ENCODE data around the gene HRAS. TPM values are rescaled to one million over a fixed set of nuclear protein-coding genes. Genes with fewer than 3 reads are reported as not detected.

Gene HRAS
- total RNA-seq, 1 donor from 2014 or later = 62.5 TPM

DNA sequence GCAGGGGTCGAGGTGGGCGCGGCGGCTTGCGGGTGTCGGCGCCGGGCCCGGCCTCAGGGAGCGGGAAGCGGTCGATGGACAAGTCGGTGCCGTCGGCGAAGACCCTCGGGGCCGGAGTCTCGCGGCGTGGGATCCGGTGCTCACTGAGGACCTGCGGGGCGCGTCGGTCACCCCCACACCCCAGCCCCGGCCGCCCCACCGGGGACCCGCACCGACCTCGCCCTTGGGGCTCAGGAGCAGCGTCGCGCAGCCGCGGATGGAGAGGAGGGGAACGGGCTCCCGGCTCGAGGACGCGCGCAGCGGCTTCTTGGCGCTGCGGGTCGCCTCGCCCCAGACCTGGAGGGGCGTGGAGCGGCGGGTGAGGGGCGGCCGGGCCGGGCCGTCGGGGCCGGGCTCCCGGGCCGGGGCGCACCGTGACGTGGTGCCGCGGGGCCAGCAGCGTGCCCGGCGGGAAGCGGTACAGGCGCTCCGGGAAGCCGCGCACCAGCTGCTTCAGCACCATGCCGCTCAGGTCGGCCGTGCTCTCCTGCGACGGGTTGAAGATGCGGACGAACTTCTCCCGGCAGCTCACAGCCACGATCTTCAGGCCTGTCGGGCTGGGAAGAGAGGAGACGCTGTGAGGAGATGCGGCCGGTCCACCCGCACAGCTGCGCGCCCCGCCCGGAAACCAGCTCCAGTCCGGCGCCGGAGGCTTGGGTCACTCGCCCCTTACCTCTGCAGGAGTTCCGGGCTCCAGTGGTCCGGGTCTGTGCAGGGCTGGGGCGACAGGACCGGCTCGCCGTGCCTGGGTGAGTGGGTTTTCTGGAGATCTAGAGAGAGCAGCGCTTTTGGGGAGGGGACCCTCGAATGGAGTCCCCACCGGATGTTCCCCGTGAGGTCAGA, 20.6 kb upstream of the HRAS start:
- intact Hi-C loops (cut with micrococcal nuclease) = loop anchor here (1.0 kb wide), 2 partner anchors 19 to 167 kb away; partner anchors contain the start of gene LRRC56

DNA sequence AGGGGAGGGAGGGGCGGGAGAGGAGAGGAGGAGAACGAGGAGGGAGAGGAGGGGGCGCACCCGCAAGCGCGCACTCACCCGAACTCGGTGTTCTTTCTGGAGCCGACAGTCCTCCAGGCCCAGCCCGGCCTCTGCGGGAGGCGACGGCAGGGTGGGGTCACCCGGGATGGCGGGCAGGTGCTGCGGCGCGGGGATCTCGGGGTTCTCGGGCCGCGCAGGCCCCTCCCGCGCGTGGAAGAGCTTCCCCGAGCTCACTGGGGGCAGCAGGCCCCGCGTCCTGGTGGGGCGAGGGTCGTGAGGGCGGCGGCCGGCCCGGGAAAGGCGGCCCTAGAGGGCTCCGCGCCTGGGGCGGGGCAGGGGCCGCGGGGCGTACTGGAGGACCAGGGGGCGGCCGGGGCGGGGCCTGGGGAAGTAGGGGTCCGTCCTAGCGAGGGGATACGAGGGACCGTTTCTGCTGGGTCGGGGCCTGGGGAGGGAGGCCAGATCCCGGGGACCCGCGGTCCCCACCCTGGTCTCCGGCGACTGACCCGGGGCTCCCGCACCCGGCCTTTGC, 19.9 kb upstream of the HRAS start:
- intact Hi-C loops (cut with micrococcal nuclease) = loop anchor here (1.0 kb wide), 2 partner anchors 18 to 168 kb away; partner anchors contain the start of gene LRRC56

- intact Hi-C loops (cut with micrococcal nuclease) = loop anchor here (1.0 kb wide), 2 partner anchors 17 to 169 kb away; partner anchors contain the start of gene LRRC56
Measured at GRCh38 chr11:554428-555226, 19.3 kb upstream of the HRAS start.

- intact Hi-C loops (cut with micrococcal nuclease) = no loop called here
Measured at GRCh38 chr11:553988-554340, 18.6 kb upstream of the HRAS start.

- intact Hi-C loops (cut with micrococcal nuclease) = no loop called here
Measured at GRCh38 chr11:553083-553987, 18.0 kb upstream of the HRAS start.

DNA sequence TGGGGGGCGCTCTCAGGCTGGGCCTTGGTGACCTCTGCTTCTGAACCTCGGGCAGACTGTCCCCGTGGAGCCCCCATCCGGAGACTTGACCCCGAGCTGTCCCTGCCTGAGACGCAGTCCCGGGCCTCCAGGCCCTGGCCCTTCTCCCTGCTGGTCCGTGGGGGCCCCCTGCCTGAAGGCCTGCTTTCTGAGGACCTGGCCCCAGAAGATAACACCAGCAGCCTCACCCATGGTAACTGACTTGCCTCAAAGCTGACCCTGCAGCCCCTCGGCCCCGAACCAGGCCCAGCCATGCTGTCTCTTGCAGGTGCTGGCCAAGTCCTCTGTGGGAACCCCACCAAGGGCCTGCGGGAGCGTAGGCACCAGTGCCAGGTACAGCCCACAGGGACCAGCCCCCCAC, 16.2 kb upstream of the HRAS start:
- intact Hi-C loops (cut with micrococcal nuclease) = no loop called here

DNA sequence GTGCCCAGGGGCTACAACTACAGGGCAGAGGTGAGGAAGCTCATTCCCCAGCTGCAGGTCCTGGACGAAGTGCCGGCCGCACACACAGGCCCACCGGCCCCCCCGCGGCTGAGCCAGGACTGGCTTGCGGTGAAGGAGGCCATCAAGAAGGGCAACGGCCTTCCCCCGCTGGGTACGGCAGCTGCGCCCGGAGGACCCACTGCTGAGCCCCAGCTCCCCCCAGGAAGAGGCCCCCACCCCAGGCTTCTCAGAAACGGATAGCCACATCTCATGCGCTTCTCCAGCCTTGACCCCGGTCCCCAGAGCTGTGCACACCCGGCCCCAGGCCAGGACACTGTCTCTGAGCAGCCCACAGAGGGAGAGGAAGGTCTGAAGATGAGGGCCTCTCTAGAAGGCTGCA, 15.8 kb upstream of the HRAS start:
- intact Hi-C loops (cut with micrococcal nuclease) = no loop called here

DNA sequence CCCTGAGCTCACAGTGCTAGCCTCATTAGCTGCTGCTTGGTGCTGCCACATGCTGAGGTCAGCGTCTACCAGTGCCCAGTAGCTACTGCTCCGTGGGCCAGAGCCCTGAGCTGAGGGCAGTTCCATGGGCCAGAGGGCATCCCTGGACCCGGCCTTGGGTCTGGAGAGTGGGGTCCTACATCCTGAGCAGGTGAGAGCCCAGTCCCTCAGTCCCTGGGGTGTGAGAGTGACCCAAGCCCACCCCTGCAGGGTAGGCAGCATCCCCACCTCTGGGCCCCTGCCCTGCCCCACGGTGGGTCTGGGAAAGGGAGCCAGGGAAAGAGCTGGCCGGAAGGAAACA, 15.3 kb upstream of the HRAS start:
- intact Hi-C loops (cut with micrococcal nuclease) = no loop called here

DNA sequence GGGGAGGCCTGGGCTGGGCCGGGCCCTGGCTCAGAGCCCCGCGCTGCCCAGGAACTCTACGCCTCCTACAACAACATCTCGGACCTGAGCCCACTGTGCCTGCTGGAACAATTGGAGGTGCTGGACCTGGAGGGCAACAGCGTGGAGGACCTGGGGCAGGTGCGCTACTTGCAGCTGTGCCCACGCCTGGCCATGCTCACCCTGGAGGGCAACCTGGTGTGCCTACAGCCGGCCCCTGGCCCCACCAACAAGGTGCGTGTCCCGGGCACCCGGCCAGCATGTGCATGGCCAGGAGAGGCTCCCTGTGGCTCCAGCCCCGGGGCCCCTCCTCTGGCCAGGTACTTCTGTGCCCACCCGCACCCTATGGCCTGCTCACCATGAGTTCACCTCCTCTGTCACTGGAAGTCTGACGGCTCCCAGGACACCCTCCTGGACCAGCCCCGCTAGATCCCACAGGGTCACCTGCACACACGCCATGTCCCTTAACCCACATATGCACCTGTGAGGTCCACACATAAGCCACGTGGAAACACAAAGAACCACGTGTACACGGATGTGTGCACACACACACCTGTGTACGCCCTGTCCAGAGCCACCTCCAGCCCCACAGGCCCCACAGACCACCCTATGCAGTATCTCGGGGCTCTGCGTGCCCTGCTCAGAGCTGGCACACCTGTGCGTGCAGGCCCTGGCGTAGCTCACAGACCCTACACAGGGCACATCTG, 14.8 kb upstream of the HRAS start:
- intact Hi-C loops (cut with micrococcal nuclease) = no loop called here

GRCh38 chr11:548700-549603, 13.6 kb upstream of the HRAS start:
- intact Hi-C loops (cut with micrococcal nuclease) = no loop called here

GRCh38 chr11:545171-545570, 9.8 kb upstream of the HRAS start:
- intact Hi-C loops (cut with micrococcal nuclease) = no loop called here

DNA sequence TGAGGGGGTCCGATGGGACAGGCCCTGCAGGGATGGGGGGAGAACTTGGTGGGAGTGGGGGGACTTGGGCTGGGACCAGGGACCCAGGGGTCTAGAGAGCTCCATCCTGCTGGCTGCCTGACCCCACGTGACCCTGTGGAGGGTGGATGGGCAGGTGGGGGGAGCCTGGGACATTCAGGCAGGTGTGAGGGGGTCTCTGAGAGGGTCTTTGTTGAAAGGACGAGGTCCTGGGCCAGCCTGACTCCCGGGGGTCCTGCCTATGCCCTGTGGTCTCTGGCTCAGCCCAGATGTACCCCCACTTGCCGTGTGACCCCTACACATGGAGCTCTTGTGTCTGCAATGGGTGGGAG, 9.4 kb upstream of the HRAS start:
- intact Hi-C loops (cut with micrococcal nuclease) = no loop called here

DNA sequence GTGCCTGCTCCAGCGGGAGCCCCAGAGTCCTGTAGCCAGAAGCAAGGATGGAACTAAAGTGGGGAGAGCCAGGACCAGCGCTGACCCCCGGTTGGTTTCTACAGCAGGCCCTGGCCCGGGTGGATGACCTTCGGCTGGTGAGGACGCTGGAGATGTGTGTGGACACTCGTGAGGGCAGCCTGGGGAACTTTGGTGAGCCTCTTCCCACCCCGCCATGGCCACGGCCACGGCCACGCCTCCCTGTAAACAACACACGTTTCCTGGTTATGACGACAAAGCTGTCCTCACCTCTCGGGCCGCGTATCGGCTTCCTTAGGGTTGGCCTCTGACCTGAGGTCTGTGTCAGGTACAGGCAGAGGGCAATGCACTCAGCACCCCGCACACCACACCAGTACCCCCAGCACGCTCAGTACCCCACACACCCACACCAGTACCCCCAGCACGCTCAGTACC, 6.1 kb upstream of the HRAS start:
- intact Hi-C loops (cut with micrococcal nuclease) = no loop called here

DNA sequence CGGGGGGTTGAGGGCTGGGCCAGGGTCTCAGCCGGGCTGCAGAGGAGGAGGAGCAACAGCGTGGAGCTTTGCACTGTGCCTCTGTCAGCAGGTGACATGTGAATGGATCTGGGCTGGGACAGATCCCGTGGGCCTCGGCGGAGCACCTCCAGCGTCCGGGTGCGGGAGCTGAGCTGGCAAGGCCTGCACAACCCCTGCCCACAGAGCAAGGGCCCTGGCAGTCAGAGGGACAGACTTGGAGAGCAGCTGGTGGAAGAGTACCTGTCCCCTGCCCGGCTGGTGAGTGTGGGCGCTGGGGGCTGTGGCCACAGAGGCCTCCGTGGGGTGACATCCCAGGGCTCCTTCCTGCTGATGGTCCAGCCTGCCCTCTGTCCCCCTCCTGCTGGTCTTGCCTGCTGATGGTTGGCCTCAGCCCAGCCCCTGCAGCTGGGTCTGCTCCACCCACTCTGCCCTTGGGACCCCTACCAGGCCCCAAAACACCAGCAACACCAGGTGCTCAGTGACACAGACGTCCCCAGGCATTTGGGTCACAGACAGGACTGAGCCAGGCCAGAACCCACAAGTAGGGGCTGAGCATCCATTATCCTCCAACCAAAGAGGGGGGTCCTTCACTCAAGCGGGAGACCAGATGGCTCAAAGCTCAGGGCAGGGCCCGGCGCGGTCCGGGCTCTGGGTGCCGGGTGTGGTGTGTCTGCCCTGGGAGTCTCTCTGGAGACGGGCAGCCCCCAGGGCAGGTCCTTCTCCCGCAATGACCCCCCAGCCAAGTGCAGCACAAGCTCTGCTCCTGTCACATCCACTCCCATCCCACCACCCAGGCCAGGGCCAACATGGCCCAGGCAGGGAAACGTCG, 5.4 kb upstream of the HRAS start:
- intact Hi-C loops (cut with micrococcal nuclease) = no loop called here

DNA sequence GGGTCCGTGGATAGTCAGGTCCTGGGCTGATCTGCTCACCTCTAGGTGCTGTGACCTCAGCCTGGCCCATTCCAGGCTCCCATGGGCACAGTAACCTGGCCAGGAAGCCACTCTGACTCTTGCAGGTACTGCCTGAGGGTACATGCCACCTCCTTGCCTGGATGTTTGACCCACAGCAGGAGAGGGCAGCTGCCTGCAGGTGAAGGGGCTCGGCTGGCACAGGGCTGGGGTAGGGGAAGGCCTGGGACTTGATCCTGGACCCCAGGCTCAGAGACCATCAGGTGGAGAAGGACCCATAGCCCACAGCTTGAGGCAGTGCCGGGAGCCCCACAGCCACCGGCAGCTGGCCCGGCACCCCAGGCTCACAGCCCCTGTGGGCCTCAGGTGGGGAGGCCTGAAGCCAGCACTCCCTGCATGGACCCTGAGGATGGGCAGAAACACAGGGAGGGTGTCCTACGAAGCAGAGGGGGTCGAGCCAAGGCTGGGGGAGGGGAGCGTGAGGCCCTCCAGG, 4.7 kb upstream of the HRAS start:
- intact Hi-C loops (cut with micrococcal nuclease) = loop anchor here (5.0 kb wide), 1 partner anchor 157 kb away; the partner anchor contains the start of genes DEAF1 and TMEM80

DNA sequence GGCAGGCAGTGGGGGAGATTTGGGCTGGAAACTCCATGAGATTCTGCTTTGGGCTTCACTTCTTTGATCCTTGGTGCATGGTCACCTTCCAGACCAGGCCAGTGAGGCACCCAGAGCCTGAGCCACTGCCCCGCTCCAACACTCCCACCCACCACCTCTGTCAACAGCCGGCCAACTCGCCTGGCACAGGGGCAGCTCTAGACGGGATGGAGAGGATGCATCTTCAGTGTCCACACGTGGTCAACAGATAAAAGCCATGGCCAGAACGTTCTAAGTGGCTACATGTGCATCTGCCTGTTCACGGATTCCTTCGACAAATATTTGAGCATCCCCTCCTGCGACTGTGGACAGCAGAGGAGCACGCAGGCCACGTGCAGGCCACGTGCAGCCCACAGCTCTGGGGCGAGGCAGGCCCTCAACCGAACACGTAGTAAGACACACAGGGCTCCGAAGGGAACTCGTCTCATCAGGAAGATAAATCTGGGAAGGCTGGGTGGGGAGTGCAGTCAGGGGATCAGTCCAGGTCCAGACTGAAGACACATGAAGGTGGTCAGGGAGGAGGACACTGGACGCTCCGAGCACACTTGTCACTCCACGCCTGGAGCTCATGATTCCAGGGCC, 3.2 kb upstream of the HRAS start:
- intact Hi-C loops (cut with micrococcal nuclease) = loop anchor here (5.0 kb wide), 1 partner anchor 159 kb away; the partner anchor contains the start of genes DEAF1 and TMEM80

DNA sequence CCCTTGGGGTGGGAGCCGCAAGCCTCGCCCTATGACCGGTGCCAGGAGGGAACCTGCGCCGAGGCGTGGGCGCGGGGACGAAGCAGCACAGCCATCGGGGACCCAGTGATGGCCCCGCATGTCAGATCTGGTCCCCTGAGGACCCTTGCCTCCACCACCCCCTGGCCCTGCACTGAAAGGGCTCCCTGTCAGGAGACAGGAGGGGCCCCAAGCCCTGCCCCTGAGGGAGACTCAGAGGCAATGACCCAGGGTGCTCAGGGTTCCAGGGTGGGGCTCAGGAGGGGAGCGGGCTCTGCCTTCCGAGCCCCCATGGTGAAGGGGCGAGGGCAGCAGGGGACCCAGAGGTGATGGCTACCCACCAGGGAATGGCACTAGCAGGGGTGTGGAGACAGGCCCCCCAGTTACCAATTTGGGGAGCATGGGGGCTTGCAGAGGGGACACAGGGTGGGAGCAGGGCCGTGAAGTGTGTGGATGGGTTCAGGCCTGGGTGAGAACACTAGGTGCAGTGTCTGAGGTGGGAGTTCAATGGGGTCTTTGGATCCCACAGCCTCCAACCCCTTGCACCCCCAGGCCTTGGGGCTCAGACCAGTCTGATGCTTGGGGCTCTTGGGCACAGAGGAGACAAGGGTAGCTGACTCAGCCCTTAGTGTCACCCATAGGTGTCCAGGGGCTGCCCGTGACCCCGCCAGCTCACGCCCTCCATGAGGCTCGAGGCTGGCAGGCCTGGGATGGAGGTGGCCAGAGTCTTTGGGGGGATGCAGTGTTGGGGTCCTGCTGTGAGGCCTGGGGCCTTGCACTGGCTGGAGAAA, 2.5 kb upstream of the HRAS start:
- intact Hi-C loops (cut with micrococcal nuclease) = loop anchor here (1.0 to 5.0 kb wide), 3 partner anchors 17 to 159 kb away; partner anchors contain the start of genes DEAF1 and TMEM80
